HepG2 (cell line): Measurements from ENCODE around the gene POLR2F. TPM values are rescaled to one million over a fixed set of nuclear protein-coding genes. Genes with fewer than 3 reads are reported as not detected.
A peak's percentile ranks its signal among the peaks of the same experiment; 100 is the strongest.

Source experiments
- ATAC-seq: fragments of 200-7000 bp; cut with Tn5 transposase; 3 replicates; pipeline ENCODE4 v1.9.1; 2020; ENCODE audit warnings: mild to moderate bottlenecking, moderate library complexity
- BruUV-seq: library from RNA; stranded (reverse); fragments of 400-500 nt; replicated peaks from 2 replicates; lab custom pipeline; 2021; lab: Mats Ljungman, UMichigan
- CTCF ChIA-PET: fragments of 300-600 bp; formaldehyde crosslinking; extraction: SDS; loops from one replicate; lab custom pipeline; 2021; ENCODE audit warnings: low total read pairs, inconsistent platforms, low intra/inter-chr PET ratio; lab: Yijun Ruan, JAX
- POLR2A ChIA-PET: fragments of 350-600 bp; sonication (Branson Sonifier 250); formaldehyde crosslinking; loops from one replicate; lab custom pipeline; 2020; ENCODE audit warnings: antibody characterized with exemption, inconsistent platforms; lab: Yijun Ruan, JAX
- DNase-seq: peaks from one replicate; pipeline ENCODE4 v3.0.0-alpha.2; 2015; ENCODE audit warnings: low spot score
- FAIRE-seq: peaks from 3 replicates; lab custom pipeline; 2011; peaks lifted over from hg19 to GRCh38; lab: Jason Lieb, UNC
- H2AFZ ChIP-seq: one replicate; pipeline ENCODE4 v1.6.1; 2011; ENCODE audit warnings: low read length, inconsistent platforms
- H3K27ac ChIP-seq: fragments of 300-600 bp; 3 replicates; pipeline ENCODE4 v1.8.0; 2011; ENCODE audit warnings: mixed run types, mild to moderate bottlenecking, mixed read lengths, low read length, inconsistent platforms; ENCODE audit not compliant: insufficient read depth; ENCODE audit errors: extremely low read length
- H3K27me3 ChIP-seq, 2 experiments: fragments of 200-600 bp in 1 of 2; 2 replicates in 1 of 2; 3 replicates in 1 of 2; pipeline versions ENCODE4 v1.6.0 to v1.8.0; 2011; ENCODE audit warnings: low read length in 2 of 2, mild to moderate bottlenecking in 2 of 2, moderate library complexity in 2 of 2, inconsistent platforms in 1 of 2; ENCODE audit not compliant: insufficient read depth in 2 of 2, control insufficient read depth in 1 of 2
- H3K36me3 ChIP-seq, 2 experiments: fragments of 200-600 bp in 1 of 2; replicated peaks in 1 of 2; 2 replicates in 1 of 2; 3 replicates in 1 of 2; pipeline versions ENCODE4 v1.5.1 to v1.8.0; 2011; ENCODE audit warnings: low read length in 2 of 2, inconsistent platforms in 1 of 2; ENCODE audit not compliant: insufficient read depth in 2 of 2, control insufficient read depth in 1 of 2
- H3K4me1 ChIP-seq: 2 replicates; pipeline ENCODE4 v1.5.1; 2012; ENCODE audit warnings: low read length, inconsistent platforms; ENCODE audit not compliant: insufficient read depth
- H3K4me2 ChIP-seq: 2 replicates; pipeline ENCODE4 v1.6.0; 2011; ENCODE audit warnings: low read depth, low read length, inconsistent platforms
- H3K4me3 ChIP-seq, 3 experiments: fragments of 200-600 bp in 1 of 3; sonication (generic), shearing (Covaris generic) in 1 of 3; replicated peaks in 1 of 3; 2 replicates each; pipeline ENCODE4 v1.5.1; 2011 to 2016; ENCODE audit warnings: low read length in 3 of 3, inconsistent platforms in 2 of 3, low read depth in 2 of 3, mild to moderate bottlenecking in 2 of 3, control low read depth in 1 of 3, mixed read lengths in 1 of 3; ENCODE audit not compliant: insufficient read depth in 1 of 3
- H3K79me2 ChIP-seq: one replicate; pipeline ENCODE4 v1.6.1; 2011; ENCODE audit warnings: low read length, inconsistent platforms; ENCODE audit not compliant: insufficient read depth
- H3K9ac ChIP-seq: 2 replicates; pipeline ENCODE4 v1.6.0; 2011; ENCODE audit warnings: mild to moderate bottlenecking, low read depth, low read length, inconsistent platforms; ENCODE audit not compliant: insufficient read depth
- H3K9me3 ChIP-seq: 2 replicates; pipeline ENCODE4 v1.5.1; 2012; ENCODE audit warnings: mild to moderate bottlenecking, low read length
- H4K20me1 ChIP-seq: 2 replicates; pipeline ENCODE4 v1.6.0; 2011; ENCODE audit warnings: inconsistent platforms, mild to moderate bottlenecking, low read length, moderate library complexity; ENCODE audit not compliant: insufficient read depth
- ESRRA ChIP-seq: sonication (generic); formaldehyde crosslinking; IDR thresholded peaks from 2 replicates; pipeline ENCODE4 v1.5.1; 2020; ENCODE audit warnings: mild to moderate bottlenecking, low read depth, missing genetic modification reagents
- HNF4G ChIP-seq, 2 experiments: sonication (generic) in 1 of 2; formaldehyde crosslinking in 1 of 2; IDR thresholded peaks; 2 replicates each; pipeline versions ENCODE4 v1.4.0 to v1.6.1; 2011 to 2020; ENCODE audit warnings: borderline replicate concordance in 2 of 2, low read depth in 2 of 2, mild to moderate bottlenecking in 2 of 2, low read length in 1 of 2, missing genetic modification reagents in 1 of 2, moderate library complexity in 1 of 2
- HOXA3 ChIP-seq: sonication (generic); formaldehyde crosslinking; IDR thresholded peaks from 2 replicates; pipeline ENCODE4 v1.5.0; 2020; ENCODE audit warnings: missing genetic modification reagents
- RXRB ChIP-seq: IDR thresholded peaks from 2 replicates; pipeline ENCODE4 v1.6.1; 2016; ENCODE audit warnings: borderline replicate concordance, missing genetic modification reagents, missing compliant biosample characterization
- ZBTB38 ChIP-seq: sonication (generic); formaldehyde crosslinking; IDR thresholded peaks from 2 replicates; pipeline ENCODE4 v1.5.1; 2020; ENCODE audit warnings: mild to moderate bottlenecking, missing genetic modification reagents
- ZNF292 ChIP-seq: sonication (generic); formaldehyde crosslinking; IDR thresholded peaks from 2 replicates; pipeline ENCODE4 v1.8.1; 2022; ENCODE audit warnings: mild to moderate bottlenecking, low read depth, missing genetic modification reagents, borderline replicate concordance
- ZNF432 ChIP-seq: sonication (generic); formaldehyde crosslinking; IDR thresholded peaks from 2 replicates; pipeline ENCODE4 v1.5.0; 2020; ENCODE audit warnings: missing genetic modification reagents, mild to moderate bottlenecking, borderline replicate concordance
- ZNF644 ChIP-seq: IDR thresholded peaks from 2 replicates; pipeline ENCODE4 v1.6.1; 2016; ENCODE audit warnings: low read depth
- WGBS: methylation state at CpG from one replicate; pipeline ENCODE4 v1.1.6; 2017; ENCODE audit warnings: low lambda C conversion rate; 5-methylcytosine and 5-hydroxymethylcytosine counted together
- in situ Hi-C: cut with HindIII; loops from 2 replicates; pipeline ENCODE4 v1.10.0; 2017; ENCODE audit warnings: low pct_unique_long_range_greater_than_20kb; ENCODE audit not compliant: extremely low pct_ligation_motif_present
- intact Hi-C: fragments of 100-400 bp; cut with micrococcal nuclease; formaldehyde crosslinking; loops from one replicate; pipeline ENCODE4 v1.10.0; 2022; ENCODE audit not compliant: unreplicated experiment
- polyA plus RNA-seq, 8 experiments: library from polyadenylated mRNA; depleted of rRNA in 3 of 8; stranded (reverse) in 7 of 8; unstranded in 1 of 8; fragments of >200 nt; fragmentation: Illumina TruSeq in 4 of 8; extraction: Trizol in 4 of 8; gene quantifications; 2 replicates each; pipeline versions ENCODE4 v1.2.1 to v1.2.3, GENCODE V29; 2011 to 2016; ENCODE audit warnings: low read depth in 4 of 8, missing spikeins in 1 of 8, mixed read lengths in 1 of 8; ENCODE audit not compliant: insufficient read depth in 1 of 8
- total RNA-seq, 5 experiments: library from RNA; depleted of rRNA; stranded (reverse); fragments of >200 nt; fragmentation: Illumina TruSeq; extraction: Trizol; gene quantifications; 2 replicates each; pipeline ENCODE4 v1.2.3, GENCODE V29; 2016; ENCODE audit warnings: low read depth in 1 of 5
- TF ChIP-seq, protein P1 (sequence below): IDR thresholded peaks from 2 replicates; pipeline ENCODE4 v1.6.1; 2016
- TF ChIP-seq, protein P2 (sequence below): sonication (generic); formaldehyde crosslinking; IDR thresholded peaks from 2 replicates; pipeline ENCODE4 v1.5.1; 2020; ENCODE audit warnings: mild to moderate bottlenecking, moderate library complexity, missing genetic modification reagents
- TF ChIP-seq, protein P3 (sequence below): sonication (generic); formaldehyde crosslinking; IDR thresholded peaks from 2 replicates; pipeline ENCODE4 v1.9.0; 2022; ENCODE audit warnings: low read depth, missing genetic modification reagents

POLR2F gene
- total and polyA plus RNA-seq, 2 of the 13 experiments (the other 11 are each of a cell fraction or from before 2014, with no cell fraction given), result 135 to 158 TPM

DNA sequence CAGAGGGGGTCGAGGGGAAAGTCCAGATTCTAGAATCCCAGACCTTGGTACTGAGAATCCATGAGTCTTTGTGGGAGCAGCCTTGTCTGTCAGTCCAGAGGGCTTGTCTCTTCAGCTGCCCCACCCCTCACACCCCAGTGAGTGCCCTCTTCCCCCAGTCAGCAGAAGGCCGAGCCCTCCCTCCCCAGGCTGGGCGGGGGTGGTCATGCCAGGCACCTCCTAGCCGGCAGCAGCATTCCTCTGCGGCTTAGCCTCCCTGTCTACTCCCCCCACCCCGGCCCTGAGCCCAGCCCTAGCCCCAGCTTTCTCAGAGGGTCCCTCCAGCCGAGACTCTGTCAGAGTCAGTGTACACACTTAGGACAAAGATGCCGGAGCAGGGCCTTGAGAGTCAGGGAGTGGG is 26.3 kb downstream of the POLR2F start:
- ATAC-seq, result no peak
- TF ChIP-seq, protein P1, sequence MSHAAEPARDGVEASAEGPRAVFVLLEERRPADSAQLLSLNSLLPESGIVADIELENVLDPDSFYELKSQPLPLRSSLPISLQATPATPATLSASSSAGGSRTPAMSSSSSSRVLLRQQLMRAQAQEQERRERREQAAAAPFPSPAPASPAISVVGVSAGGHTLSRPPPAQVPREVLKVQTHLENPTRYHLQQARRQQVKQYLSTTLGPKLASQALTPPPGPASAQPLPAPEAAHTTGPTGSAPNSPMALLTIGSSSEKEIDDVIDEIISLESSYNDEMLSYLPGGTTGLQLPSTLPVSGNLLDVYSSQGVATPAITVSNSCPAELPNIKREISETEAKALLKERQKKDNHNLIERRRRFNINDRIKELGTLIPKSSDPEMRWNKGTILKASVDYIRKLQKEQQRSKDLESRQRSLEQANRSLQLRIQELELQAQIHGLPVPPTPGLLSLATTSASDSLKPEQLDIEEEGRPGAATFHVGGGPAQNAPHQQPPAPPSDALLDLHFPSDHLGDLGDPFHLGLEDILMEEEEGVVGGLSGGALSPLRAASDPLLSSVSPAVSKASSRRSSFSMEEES, result no peak
- TF ChIP-seq, all 625 proteins: peak for 0
- H3K4me1 ChIP-seq, result peaks cover 39% of the 10 kb centered on the region
- intact Hi-C loops, result no loop called here
- DNase-seq, result no peak
- H3K4me3 ChIP-seq, result no peak overlapping the region
- BruUV-seq, result no TSS peak
- POLR2A ChIA-PET, result no interaction called here
- in situ Hi-C loops, result no loop called here
- no peaks in the 10 kb centered on the region for H3K36me3 ChIP-seq
- H4K20me1 ChIP-seq, result no peaks in the 10 kb centered on the region
- no peak overlapping the region for H3K9ac ChIP-seq
- no peak overlapping the region for H2AFZ ChIP-seq
- no peak for FAIRE-seq
- no peaks in the 10 kb centered on the region for H3K27me3 ChIP-seq
- WGBS, result 81% methylated on average over 6 of the region's 8 CpGs
- no peak overlapping the region for H3K4me2 ChIP-seq
- CTCF ChIA-PET, result no interaction called here
- H3K27ac ChIP-seq, result no peak overlapping the region
- H3K9me3 ChIP-seq, result no peaks in the 10 kb centered on the region
- no peaks in the 10 kb centered on the region for H3K79me2 ChIP-seq

DNA sequence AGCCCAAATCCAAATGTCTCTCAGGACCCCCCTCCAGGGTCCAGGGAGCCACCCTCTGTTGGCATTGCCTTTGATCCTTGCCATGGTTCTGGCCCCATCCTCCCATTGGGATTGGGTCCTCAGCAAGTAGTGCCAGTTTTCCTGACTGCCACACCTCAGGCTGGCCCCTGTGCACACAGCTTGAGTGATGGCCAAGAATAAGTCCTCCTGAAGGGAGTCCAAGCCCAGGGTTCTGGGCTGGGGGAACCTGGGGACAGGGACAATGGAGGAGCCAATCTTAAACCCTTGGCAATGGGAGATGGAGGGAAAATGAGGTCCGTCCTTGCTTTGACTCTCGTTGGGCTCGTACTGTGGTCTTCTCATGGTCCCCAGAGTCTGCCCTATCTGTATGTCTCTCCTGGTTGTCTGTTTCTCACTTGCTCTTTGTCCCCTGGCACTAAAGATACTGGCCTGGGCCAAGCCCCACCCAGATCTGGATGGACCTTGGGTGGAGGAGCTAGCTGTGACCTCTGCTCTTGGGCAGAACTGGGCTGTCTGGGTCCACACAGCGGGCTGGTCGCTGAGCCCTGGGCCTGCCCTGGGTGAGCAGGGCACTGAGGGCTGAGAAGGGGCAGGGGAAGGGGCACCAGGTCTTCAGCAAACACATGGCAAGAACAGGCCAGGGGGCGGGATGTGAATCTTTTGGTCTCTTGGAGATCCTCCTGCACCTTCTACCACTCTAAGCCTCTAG is 27.9 kb downstream of the POLR2F start:
- H3K9me3 ChIP-seq, result no peaks in the 10 kb centered on the region
- peak overlapping the region in 1 of 3 experiments; percentile 17; a peak in 1 of 6 replicates for H3K4me3 ChIP-seq
- FAIRE-seq (peak; percentile 78), DNase-seq (peak; percentile 53), ATAC-seq (peak; percentile 83)
- BruUV-seq, result no TSS peak
- H2AFZ ChIP-seq, result no peak overlapping the region
- intact Hi-C loops (no loop called here), in situ Hi-C loops (no loop called here)
- ChIA-PET POLR2A (interaction anchor here (1.0 to 1.6 kb wide), 3 partner anchors 11 to 137 kb away, joined by 3 to 4 read pairs (median 3); partner anchors contain the start of genes ANKRD54, C22orf23 and POLR2F), CTCF (no interaction called here)
- H3K27me3 ChIP-seq, result no peaks in the 10 kb centered on the region
- H3K4me1 ChIP-seq, result peaks cover 39% of the 10 kb centered on the region
- peak overlapping the region; percentile 63 for H3K4me2 ChIP-seq
- H3K27ac ChIP-seq, result peak overlapping the region; percentile 34
- 17% methylated on average over 3 of the region's 6 CpGs for WGBS
- no peaks in the 10 kb centered on the region for H3K36me3 ChIP-seq
- H3K79me2 ChIP-seq, result no peaks in the 10 kb centered on the region
- no peaks in the 10 kb centered on the region for H4K20me1 ChIP-seq
- H3K9ac ChIP-seq, result no peak overlapping the region
- peak; percentile 81; the same call in 1 of the 2 replicates for TF ChIP-seq ZNF292
- peak; percentile 68 for TF ChIP-seq HNF4G (IDR thresholded peaks at IDR 0.05; ENCODE audit: borderline replicate concordance, low read depth, low read length)
- TF ChIP-seq HNF4G (CRISPR knock-in tag; IDR thresholded peaks at IDR 0.05; ENCODE audit: borderline replicate concordance, low read depth), result peak; percentile 65; the same call in 1 of the 2 replicates
- TF ChIP-seq ESRRA, result peak; percentile 36; the same call in 1 of the 2 replicates
- TF ChIP-seq ZNF644, result peak; percentile 79; the same call in 1 of the 2 replicates
- 0 out of 2 replicates have a peak, but pooled peaks have one; percentile 27 for TF ChIP-seq ZBTB38
- TF ChIP-seq, protein P2, sequence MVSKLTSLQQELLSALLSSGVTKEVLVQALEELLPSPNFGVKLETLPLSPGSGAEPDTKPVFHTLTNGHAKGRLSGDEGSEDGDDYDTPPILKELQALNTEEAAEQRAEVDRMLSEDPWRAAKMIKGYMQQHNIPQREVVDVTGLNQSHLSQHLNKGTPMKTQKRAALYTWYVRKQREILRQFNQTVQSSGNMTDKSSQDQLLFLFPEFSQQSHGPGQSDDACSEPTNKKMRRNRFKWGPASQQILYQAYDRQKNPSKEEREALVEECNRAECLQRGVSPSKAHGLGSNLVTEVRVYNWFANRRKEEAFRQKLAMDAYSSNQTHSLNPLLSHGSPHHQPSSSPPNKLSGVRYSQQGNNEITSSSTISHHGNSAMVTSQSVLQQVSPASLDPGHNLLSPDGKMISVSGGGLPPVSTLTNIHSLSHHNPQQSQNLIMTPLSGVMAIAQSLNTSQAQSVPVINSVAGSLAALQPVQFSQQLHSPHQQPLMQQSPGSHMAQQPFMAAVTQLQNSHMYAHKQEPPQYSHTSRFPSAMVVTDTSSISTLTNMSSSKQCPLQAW (CRISPR knock-in tag), result peak; percentile 44; the same call in 1 of the 2 replicates
- TF ChIP-seq RXRB (CRISPR knock-in tag), result peak; percentile 69; the same call in 1 of the 2 replicates
- TF ChIP-seq ZNF432 (CRISPR knock-in tag), result no peak
- TF ChIP-seq, protein P3, sequence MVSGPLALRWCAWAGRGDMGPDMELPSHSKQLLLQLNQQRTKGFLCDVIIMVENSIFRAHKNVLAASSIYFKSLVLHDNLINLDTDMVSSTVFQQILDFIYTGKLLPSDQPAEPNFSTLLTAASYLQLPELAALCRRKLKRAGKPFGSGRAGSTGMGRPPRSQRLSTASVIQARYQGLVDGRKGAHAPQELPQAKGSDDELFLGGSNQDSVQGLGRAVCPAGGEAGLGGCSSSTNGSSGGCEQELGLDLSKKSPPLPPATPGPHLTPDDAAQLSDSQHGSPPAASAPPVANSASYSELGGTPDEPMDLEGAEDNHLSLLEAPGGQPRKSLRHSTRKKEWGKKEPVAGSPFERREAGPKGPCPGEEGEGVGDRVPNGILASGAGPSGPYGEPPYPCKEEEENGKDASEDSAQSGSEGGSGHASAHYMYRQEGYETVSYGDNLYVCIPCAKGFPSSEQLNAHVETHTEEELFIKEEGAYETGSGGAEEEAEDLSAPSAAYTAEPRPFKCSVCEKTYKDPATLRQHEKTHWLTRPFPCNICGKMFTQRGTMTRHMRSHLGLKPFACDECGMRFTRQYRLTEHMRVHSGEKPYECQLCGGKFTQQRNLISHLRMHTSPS (CRISPR knock-in tag), result peak; percentile 94
- TF ChIP-seq HOXA3 (CRISPR knock-in tag), result peak; percentile 41
